K562 (cell line): ENCODE measurements around the gene UBE2E1. TPM values are rescaled to one million over a fixed set of nuclear protein-coding genes. Genes with fewer than 3 reads are reported as not detected.

Experiments used
- ELF1 ChIP-seq: fragments of 200-800 bp; sonication (Bioruptor generic); IDR thresholded peaks from 2 replicates; pipeline ENCODE4 v1.6.1; 2016; ENCODE audit warnings: missing genetic modification characterization, missing compliant biosample characterization
- FOXJ2 ChIP-seq: fragments of 200-800 bp; sonication (Bioruptor generic); IDR thresholded peaks from 2 replicates; pipeline ENCODE4 v1.6.1; 2016; ENCODE audit warnings: missing genetic modification characterization, missing compliant biosample characterization
- KHSRP ChIP-seq: fragments of 450-650 bp; IDR thresholded peaks from 2 replicates; pipeline ENCODE4 v1.6.1; 2017
- MAZ ChIP-seq, 2 experiments: fragments of 450-650 bp in 1 of 2; sonication (generic) in 1 of 2; formaldehyde crosslinking; IDR thresholded peaks in 1 of 2; conservative IDR thresholded peaks in 1 of 2; 2 replicates each; pipeline versions ENCODE4 v1.4.0 to v1.5.0; 2020; ENCODE audit warnings: mild to moderate bottlenecking in 1 of 2, missing genetic modification reagents in 1 of 2
- MED1 ChIP-seq: sonication (generic); formaldehyde crosslinking; IDR thresholded peaks from 2 replicates; pipeline ENCODE4 v1.8.1; 2023; ENCODE audit warnings: missing genetic modification reagents, borderline replicate concordance
- NEUROD1 ChIP-seq: fragments of 150-350 bp; IDR thresholded peaks from 2 replicates; pipeline ENCODE4 v1.6.1; 2014; ENCODE audit warnings: borderline replicate concordance, low read length, low read depth; ENCODE audit not compliant: partially characterized antibody
- SAP30 ChIP-seq: fragments of 200-600 bp; sonication (generic); IDR thresholded peaks from 2 replicates; pipeline ENCODE4 v1.6.1; 2012; ENCODE audit warnings: borderline replicate concordance, low read depth, mild to moderate bottlenecking, moderate library complexity, low read length, control low read depth, inconsistent platforms; ENCODE audit not compliant: insufficient read depth, poor library complexity, severe bottlenecking
- SFPQ ChIP-seq: fragments of 200-400 bp; formaldehyde crosslinking; IDR thresholded peaks from 2 replicates; pipeline ENCODE4 v1.6.1; 2017; ENCODE audit warnings: mild to moderate bottlenecking, low read depth, low read length, moderate library complexity
- TRIM28 ChIP-seq: fragments of 450-650 bp; IDR thresholded peaks from 2 replicates; pipeline ENCODE4 v1.6.1; 2017
- YY1 ChIP-seq, 3 experiments: IDR thresholded peaks; 2 replicates each; pipeline ENCODE4 v1.6.1; 2011; ENCODE audit warnings: low read length in 2 of 3, mild to moderate bottlenecking in 2 of 3, moderate library complexity in 2 of 3, borderline replicate concordance in 1 of 3, control low read depth in 1 of 3, low read depth in 1 of 3; ENCODE audit not compliant: insufficient read depth in 3 of 3, insufficient replicate concordance in 2 of 3, control insufficient read depth in 1 of 3, insufficient read length in 1 of 3; ENCODE audit errors: extremely low read depth in 1 of 3
- ZNF318 ChIP-seq, 2 experiments: fragments of 450-650 bp; IDR thresholded peaks; 2 replicates each; pipeline ENCODE4 v1.6.1; 2016; ENCODE audit warnings: mild to moderate bottlenecking in 2 of 2, borderline replicate concordance in 1 of 2, low read depth in 1 of 2, moderate library complexity in 1 of 2
- polyA plus RNA-seq, 8 experiments: library from polyadenylated mRNA; depleted of rRNA in 4 of 8; stranded (reverse) in 5 of 8; unstranded in 3 of 8; fragments of >200 nt; fragmentation: Nextera tagmentation in 2 of 8; fragmentation: Illumina TruSeq in 1 of 8; extraction: Ambion mirVana in 2 of 8; extraction: Trizol in 1 of 8; gene quantifications; 2 replicates each; pipeline versions ENCODE4 v1.2.1 to v1.2.3, GENCODE V29; 2011 to 2014; ENCODE audit warnings: inconsistent platforms in 1 of 8, missing spikeins in 1 of 8
- total RNA-seq, 7 experiments: library from RNA; depleted of rRNA in 6 of 7; stranded (reverse); fragments of >200 nt in 6 of 7; fragmentation: Illumina TruSeq in 2 of 7; extraction: Trizol in 2 of 7; gene quantifications; 2 replicates each; pipeline versions ENCODE4 v1.2.1 to v1.2.3, GENCODE V29; 2011 to 2021; ENCODE audit warnings: low replicate concordance in 1 of 7
- TF ChIP-seq, protein P1 (sequence below): sonication (generic); formaldehyde crosslinking; IDR thresholded peaks from 2 replicates; pipeline ENCODE4 v1.8.1; 2023; ENCODE audit warnings: mild to moderate bottlenecking, missing genetic modification reagents

UBE2E1 gene
- total and polyA plus RNA-seq, 9 of the 15 experiments (the other 6 are each of a cell fraction or from before 2014, with no cell fraction given): 54.4 to 294 (median 165) TPM

DNA sequence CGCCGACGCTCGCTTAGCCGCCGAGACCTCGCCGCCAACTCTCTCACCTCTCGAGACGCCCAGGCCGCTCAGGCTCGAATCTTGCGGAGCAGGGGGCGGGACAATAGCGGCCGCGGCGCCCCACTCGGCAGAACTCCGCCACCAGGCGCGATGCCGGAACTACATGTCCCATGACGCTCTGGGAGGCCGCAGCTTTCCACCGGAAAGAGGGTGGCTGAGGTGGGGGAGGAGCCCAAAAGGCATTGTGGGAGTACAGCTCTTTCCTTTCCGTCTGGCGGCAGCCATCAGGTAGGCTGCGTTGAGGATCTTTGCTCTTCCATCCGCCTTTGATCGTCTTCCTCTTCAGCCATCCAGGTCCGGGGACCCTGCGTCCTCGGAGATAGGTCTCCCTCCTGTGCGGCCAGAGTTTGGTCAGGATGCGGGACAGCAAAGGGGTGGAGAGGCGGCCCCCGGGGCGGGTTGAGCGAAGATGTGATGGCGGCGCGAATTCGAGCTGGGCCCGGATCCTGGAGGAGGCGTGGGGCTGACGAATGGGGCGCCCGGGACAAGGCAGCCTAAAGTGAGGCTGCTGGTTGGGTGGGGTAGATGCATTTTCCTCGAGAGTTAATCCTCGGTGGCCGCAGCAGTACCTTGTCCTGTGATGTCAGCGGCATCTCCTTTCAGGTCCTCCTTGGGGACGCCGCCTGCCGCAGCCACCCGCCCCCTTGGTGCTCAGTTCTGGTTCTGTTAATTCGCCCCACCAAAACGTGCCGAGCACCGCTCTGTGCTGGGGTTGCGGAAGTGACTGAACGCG is 111.3 kb downstream of the UBE2E1 start, which contains the start of the genes NKIRAS1 and RPL15 (continued):
- TF ChIP-seq, protein P1, sequence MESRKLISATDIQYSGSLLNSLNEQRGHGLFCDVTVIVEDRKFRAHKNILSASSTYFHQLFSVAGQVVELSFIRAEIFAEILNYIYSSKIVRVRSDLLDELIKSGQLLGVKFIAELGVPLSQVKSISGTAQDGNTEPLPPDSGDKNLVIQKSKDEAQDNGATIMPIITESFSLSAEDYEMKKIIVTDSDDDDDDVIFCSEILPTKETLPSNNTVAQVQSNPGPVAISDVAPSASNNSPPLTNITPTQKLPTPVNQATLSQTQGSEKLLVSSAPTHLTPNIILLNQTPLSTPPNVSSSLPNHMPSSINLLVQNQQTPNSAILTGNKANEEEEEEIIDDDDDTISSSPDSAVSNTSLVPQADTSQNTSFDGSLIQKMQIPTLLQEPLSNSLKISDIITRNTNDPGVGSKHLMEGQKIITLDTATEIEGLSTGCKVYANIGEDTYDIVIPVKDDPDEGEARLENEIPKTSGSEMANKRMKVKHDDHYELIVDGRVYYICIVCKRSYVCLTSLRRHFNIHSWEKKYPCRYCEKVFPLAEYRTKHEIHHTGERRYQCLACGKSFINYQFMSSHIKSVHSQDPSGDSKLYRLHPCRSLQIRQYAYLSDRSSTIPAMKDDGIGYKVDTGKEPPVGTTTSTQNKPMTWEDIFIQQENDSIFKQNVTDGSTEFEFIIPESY (CRISPR knock-in tag): peak; percentile 79
- TF ChIP-seq NEUROD1 (peak; percentile 50), SFPQ (no peak), KHSRP (no peak), MED1 (CRISPR knock-in tag) (no peak), SAP30 (peak; percentile 61), TRIM28 (no peak; the same call in 1 of the 2 replicates), YY1 (IDR thresholded peaks at IDR 0.05; ENCODE audit: borderline replicate concordance in 1 of 3, control insufficient read depth in 1 of 3, extremely low read depth in 1 of 3, insufficient read depth in 3 of 3, insufficient read length in 1 of 3, insufficient replicate concordance in 2 of 3, low read depth in 1 of 3, low read length in 2 of 3) (peak; percentile 53 to 91 (median 89)), ZNF318 (IDR thresholded peaks at IDR 0.05; ENCODE audit: borderline replicate concordance in 1 of 2, low read depth in 1 of 2) (peak in 1 of 2 experiments; percentile 90; a peak in 2 of 4 replicates), MAZ (CRISPR knock-in tag; conservative IDR thresholded peaks at IDR 0.05 in 1 of 2, IDR thresholded peaks at IDR 0.05 in 1 of 2) (peak; percentile 77 to 92; a peak in 3 of 4 replicates), FOXJ2 (tag) (peak; percentile 66; the same call in 1 of the 2 replicates), ELF1 (tag) (peak; percentile 83)
